Vagina (tissue), 2 donors: ENCODE results near the gene ABHD16A.

Experiments
- POLR2A ChIP-seq, 2 donors: fragments of 450-650 bp; IDR thresholded peaks; one replicate each; pipeline ENCODE4 v1.6.1; 2017; ENCODE audit warnings: antibody characterized with exemption in 2 of 2, mild to moderate bottlenecking in 2 of 2, moderate library complexity in 2 of 2
- POLR2AphosphoS5 ChIP-seq, 2 donors: sonication (generic); formaldehyde crosslinking; IDR thresholded peaks; one replicate each; pipeline ENCODE4 v1.9.0; 2017; ENCODE audit warnings: antibody characterized with exemption in 2 of 2, mild to moderate bottlenecking in 2 of 2, low read depth in 1 of 2; ENCODE audit not compliant: insufficient read depth in 1 of 2
- TF ChIP-seq, protein P1 (sequence below), 3 experiments: fragments of 450-650 bp in 2 of 3; fragments of 200-600 bp in 1 of 3; sonication (generic) in 1 of 3; IDR thresholded peaks; one replicate each; pipeline ENCODE4 v1.5.1; 2017 to 2019; ENCODE audit warnings: antibody characterized with exemption in 3 of 3, mild to moderate bottlenecking in 2 of 3, moderate library complexity in 2 of 3

DNA sequence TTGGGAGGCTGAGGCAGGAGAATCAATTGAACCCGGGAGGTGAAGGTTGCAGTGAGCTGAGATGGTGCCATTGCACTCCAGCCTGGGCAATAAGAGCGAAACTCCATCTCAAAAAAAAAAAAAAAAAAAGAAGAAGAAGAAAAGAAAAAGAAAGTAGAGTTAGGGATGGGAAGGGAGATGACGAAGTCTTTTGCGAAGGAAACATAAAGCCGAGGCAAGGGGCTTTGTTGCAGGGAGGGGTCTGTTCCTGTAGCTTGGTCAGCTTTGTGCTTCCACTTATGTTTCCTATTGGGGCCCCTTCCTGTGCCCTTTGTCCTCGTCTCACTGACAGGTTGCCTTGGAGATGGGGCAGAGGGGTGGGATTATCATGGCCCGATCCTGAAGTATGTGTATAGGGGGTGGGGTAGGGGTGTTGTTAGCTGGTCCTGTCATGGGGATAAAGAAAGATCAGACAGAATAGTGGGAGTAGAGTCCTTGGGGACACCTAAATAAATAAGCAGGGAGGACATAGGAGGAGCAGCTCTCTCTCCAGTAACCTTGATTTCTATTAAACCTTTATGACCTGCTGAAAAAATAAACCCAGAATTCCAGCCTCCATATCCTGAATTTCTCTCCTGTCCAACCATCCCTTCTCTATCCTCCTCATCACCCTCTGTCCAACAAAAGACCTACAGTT is 34.3 kb upstream of the ABHD16A start:
- TF ChIP-seq, protein P1, sequence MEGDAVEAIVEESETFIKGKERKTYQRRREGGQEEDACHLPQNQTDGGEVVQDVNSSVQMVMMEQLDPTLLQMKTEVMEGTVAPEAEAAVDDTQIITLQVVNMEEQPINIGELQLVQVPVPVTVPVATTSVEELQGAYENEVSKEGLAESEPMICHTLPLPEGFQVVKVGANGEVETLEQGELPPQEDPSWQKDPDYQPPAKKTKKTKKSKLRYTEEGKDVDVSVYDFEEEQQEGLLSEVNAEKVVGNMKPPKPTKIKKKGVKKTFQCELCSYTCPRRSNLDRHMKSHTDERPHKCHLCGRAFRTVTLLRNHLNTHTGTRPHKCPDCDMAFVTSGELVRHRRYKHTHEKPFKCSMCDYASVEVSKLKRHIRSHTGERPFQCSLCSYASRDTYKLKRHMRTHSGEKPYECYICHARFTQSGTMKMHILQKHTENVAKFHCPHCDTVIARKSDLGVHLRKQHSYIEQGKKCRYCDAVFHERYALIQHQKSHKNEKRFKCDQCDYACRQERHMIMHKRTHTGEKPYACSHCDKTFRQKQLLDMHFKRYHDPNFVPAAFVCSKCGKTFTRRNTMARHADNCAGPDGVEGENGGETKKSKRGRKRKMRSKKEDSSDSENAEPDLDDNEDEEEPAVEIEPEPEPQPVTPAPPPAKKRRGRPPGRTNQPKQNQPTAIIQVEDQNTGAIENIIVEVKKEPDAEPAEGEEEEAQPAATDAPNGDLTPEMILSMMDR (IDR thresholded peaks at IDR 0.05) = no peak
- TF ChIP-seq POLR2A (IDR thresholded peaks at IDR 0.05) = no peak
- TF ChIP-seq POLR2AphosphoS5 (IDR thresholded peaks at IDR 0.05; ENCODE audit: insufficient read depth in 1 of 2, low read depth in 1 of 2) = no peak
